Measurements from ENCODE around the gene GPR45.

The GPR45 gene

GRCh38 chr2:105269426-105269825 is 27.9 kb downstream of the GPR45 start:
- no peak overlapping the region for H3K27ac Mint-ChIP-seq
- H3K27me3 Mint-ChIP-seq (ENCODE audit: low read depth) = no peaks in the 10 kb centered on the region
- no peaks in the 10 kb centered on the region for H3K4me1 Mint-ChIP-seq (ENCODE audit: low read depth)
- H3K4me3 Mint-ChIP-seq = no peak overlapping the region
- no peaks in the 10 kb centered on the region for H3K9me3 Mint-ChIP-seq
- peaks cover 12% of the 10 kb centered on the region for H3K36me3 Mint-ChIP-seq (ENCODE audit: low read depth)

- Mint-ChIP-seq H3K4me1 (ENCODE audit: low read depth) (no peaks in the 10 kb centered on the region), H3K4me3 (no peak overlapping the region), H3K9me3 (no peaks in the 10 kb centered on the region), H3K27ac (no peak overlapping the region), H3K36me3 (ENCODE audit: low read depth) (peaks cover 8% of the 10 kb centered on the region), H3K27me3 (ENCODE audit: low read depth) (no peaks in the 10 kb centered on the region)
Observed at GRCh38 chr2:105271393-105272045, 30.0 kb downstream of the GPR45 start.

- Mint-ChIP-seq H3K4me1 (ENCODE audit: low read depth) (no peaks in the 10 kb centered on the region), H3K27me3 (ENCODE audit: low read depth) (no peaks in the 10 kb centered on the region), H3K4me3 (no peak overlapping the region), H3K27ac (no peak overlapping the region), H3K36me3 (ENCODE audit: low read depth) (peaks cover 11% of the 10 kb centered on the region), H3K9me3 (no peaks in the 10 kb centered on the region)
Observed at GRCh38 chr2:105272176-105272575, 30.6 kb downstream of the GPR45 start.

GRCh38 chr2:105274046-105274445 is 32.5 kb downstream of the GPR45 start:
- Mint-ChIP-seq H3K27ac (no peak overlapping the region), H3K4me3 (no peak overlapping the region), H3K27me3 (ENCODE audit: low read depth) (no peaks in the 10 kb centered on the region), H3K36me3 (ENCODE audit: low read depth) (peaks cover 9% of the 10 kb centered on the region), H3K9me3 (no peaks in the 10 kb centered on the region), H3K4me1 (ENCODE audit: low read depth) (no peaks in the 10 kb centered on the region)

GRCh38 chr2:105278654-105279053 is 37.1 kb downstream of the GPR45 start:
- H3K4me1 Mint-ChIP-seq (ENCODE audit: low read depth) = no peaks in the 10 kb centered on the region
- H3K36me3 Mint-ChIP-seq (ENCODE audit: low read depth) = peaks cover 12% of the 10 kb centered on the region
- H3K27me3 Mint-ChIP-seq (ENCODE audit: low read depth) = no peaks in the 10 kb centered on the region
- no peak overlapping the region for H3K27ac Mint-ChIP-seq
- no peaks in the 10 kb centered on the region for H3K9me3 Mint-ChIP-seq
- H3K4me3 Mint-ChIP-seq = no peak overlapping the region

- H3K27me3 Mint-ChIP-seq (ENCODE audit: low read depth) = no peaks in the 10 kb centered on the region
- no peak overlapping the region for H3K27ac Mint-ChIP-seq
- no peaks in the 10 kb centered on the region for H3K4me1 Mint-ChIP-seq (ENCODE audit: low read depth)
- H3K9me3 Mint-ChIP-seq = no peaks in the 10 kb centered on the region
- H3K4me3 Mint-ChIP-seq = no peak overlapping the region
- peaks cover 12% of the 10 kb centered on the region for H3K36me3 Mint-ChIP-seq (ENCODE audit: low read depth)
Observed at GRCh38 chr2:105279126-105279525, 37.6 kb downstream of the GPR45 start.

GRCh38 chr2:105280281-105280680 is 38.7 kb downstream of the GPR45 start:
- H3K4me3 Mint-ChIP-seq = no peak overlapping the region
- no peaks in the 10 kb centered on the region for H3K9me3 Mint-ChIP-seq

GRCh38 chr2:105283532-105283931 is 42.0 kb downstream of the GPR45 start:
- H3K4me1 Mint-ChIP-seq (ENCODE audit: low read depth) = peaks cover 3% of the 10 kb centered on the region
- peaks cover 11% of the 10 kb centered on the region for H3K36me3 Mint-ChIP-seq (ENCODE audit: low read depth)
- no peaks in the 10 kb centered on the region for H3K9me3 Mint-ChIP-seq
- no peak overlapping the region for H3K27ac Mint-ChIP-seq
- H3K27me3 Mint-ChIP-seq (ENCODE audit: low read depth) = no peaks in the 10 kb centered on the region
- no peak overlapping the region for H3K4me3 Mint-ChIP-seq

More at GRCh38 chr2:105280281-105280680, 38.7 kb downstream of the GPR45 start:
- Mint-ChIP-seq H3K36me3 (ENCODE audit: low read depth) (peaks cover 13% of the 10 kb centered on the region), H3K27me3 (ENCODE audit: low read depth) (no peaks in the 10 kb centered on the region), H3K4me1 (ENCODE audit: low read depth) (no peaks in the 10 kb centered on the region), H3K27ac (no peak overlapping the region)

GRCh38 chr2:105287692-105288091 is 46.1 kb downstream of the GPR45 start:
- Mint-ChIP-seq H3K9me3 (no peaks in the 10 kb centered on the region), H3K36me3 (ENCODE audit: low read depth) (peaks cover 19% of the 10 kb centered on the region), H3K27me3 (ENCODE audit: low read depth) (no peaks in the 10 kb centered on the region), H3K4me3 (no peak overlapping the region), H3K4me1 (ENCODE audit: low read depth) (peaks cover 3% of the 10 kb centered on the region), H3K27ac (no peak overlapping the region)

GRCh38 chr2:105288133-105288532 is 46.6 kb downstream of the GPR45 start:
- no peak overlapping the region for H3K4me3 Mint-ChIP-seq
- H3K9me3 Mint-ChIP-seq = no peaks in the 10 kb centered on the region
- no peak overlapping the region for H3K27ac Mint-ChIP-seq
- peaks cover 3% of the 10 kb centered on the region for H3K4me1 Mint-ChIP-seq (ENCODE audit: low read depth)
- H3K27me3 Mint-ChIP-seq (ENCODE audit: low read depth) = no peaks in the 10 kb centered on the region
- H3K36me3 Mint-ChIP-seq (ENCODE audit: low read depth) = peaks cover 19% of the 10 kb centered on the region

GRCh38 chr2:105290981-105291660 is 49.6 kb downstream of the GPR45 start:
- H3K27me3 Mint-ChIP-seq (ENCODE audit: low read depth) = no peaks in the 10 kb centered on the region
- H3K36me3 Mint-ChIP-seq (ENCODE audit: low read depth) = peaks cover 22% of the 10 kb centered on the region
- no peak overlapping the region for H3K27ac Mint-ChIP-seq
- no peak overlapping the region for H3K4me3 Mint-ChIP-seq
- peaks cover 3% of the 10 kb centered on the region for H3K4me1 Mint-ChIP-seq (ENCODE audit: low read depth)
- no peaks in the 10 kb centered on the region for H3K9me3 Mint-ChIP-seq

- H3K4me1 Mint-ChIP-seq (ENCODE audit: low read depth) = peaks cover 3% of the 10 kb centered on the region
- H3K27me3 Mint-ChIP-seq (ENCODE audit: low read depth) = no peaks in the 10 kb centered on the region
- H3K4me3 Mint-ChIP-seq = no peak overlapping the region
- no peaks in the 10 kb centered on the region for H3K9me3 Mint-ChIP-seq
- H3K36me3 Mint-ChIP-seq (ENCODE audit: low read depth) = peaks cover 23% of the 10 kb centered on the region
- no peak overlapping the region for H3K27ac Mint-ChIP-seq
Observed at GRCh38 chr2:105291981-105292380, 50.4 kb downstream of the GPR45 start.
